ENCODE measurements around the gene MEMO1. TPM values are rescaled to one million over a fixed set of nuclear protein-coding genes. Genes with fewer than 3 reads are reported as not detected.

MEMO1 gene
- total RNA-seq, 1 experiment from 2014 or later, result 44.7 TPM

DNA sequence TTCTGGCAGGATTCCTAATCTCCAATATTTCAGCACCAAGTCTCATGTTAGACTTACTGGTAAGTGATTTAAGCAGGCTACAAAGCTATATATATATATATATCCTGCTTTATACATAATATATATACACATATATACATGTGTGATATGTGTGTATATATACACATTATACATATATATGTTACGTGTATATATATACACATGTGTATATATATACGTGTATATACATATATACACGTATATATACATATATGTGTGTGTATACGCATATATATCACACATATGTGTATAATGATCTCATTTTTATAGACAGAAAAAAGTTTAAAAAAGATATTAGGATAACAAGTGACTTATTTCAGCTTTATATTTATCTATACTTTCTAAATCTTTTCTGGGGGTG, 41.6 kb downstream of the MEMO1 start:
- ChIA-PET POLR2A (interaction anchor here (1.1 kb wide), 1 partner anchor 70 kb away, joined by 3 read pairs; the partner anchor contains the start of gene DPY30), CTCF (no interaction called here), RAD21 (ENCODE audit: low non-redundant PET in 1 of 2, low total read pairs in 2 of 2, uncharacterized antibody in 2 of 2, unreplicated experiment in 2 of 2) (no interaction called here)
- TF ChIP-seq EZH2phosphoT487 (IDR thresholded peaks at IDR 0.05; ENCODE audit: borderline replicate concordance) (no peak), SRF (IDR thresholded peaks at IDR 0.05; ENCODE audit: low read depth) (no peak), ELF1 (IDR thresholded peaks at IDR 0.05; ENCODE audit: borderline replicate concordance, low read depth) (no peak), ZFX (IDR thresholded peaks at IDR 0.05) (no peak), FOSL1 (IDR thresholded peaks at IDR 0.05; ENCODE audit: low read depth) (no peak), EGR1 (IDR thresholded peaks at IDR 0.05; ENCODE audit: low read depth) (no peak), SP1 (IDR thresholded peaks at IDR 0.05; ENCODE audit: low read depth) (no peak), POLR2AphosphoS5 (IDR thresholded peaks at IDR 0.05; ENCODE audit: low read depth, low read length) (no peak), POLR2A (IDR thresholded peaks at IDR 0.05; ENCODE audit: borderline replicate concordance, extremely low read depth, insufficient read depth, insufficient read length) (no peak), CEBPB (IDR thresholded peaks at IDR 0.05; ENCODE audit: low read depth) (no peak), SIN3A (IDR thresholded peaks at IDR 0.05; ENCODE audit: low read depth) (no peak), TCF7L2 (IDR thresholded peaks at IDR 0.05; ENCODE audit: borderline replicate concordance, extremely low read depth, insufficient read depth, insufficient read length) (no peak), EZH2 (IDR thresholded peaks at IDR 0.05) (no peak), RAD21 (IDR thresholded peaks at IDR 0.05; ENCODE audit: low read depth) (no peak), YY1 (IDR thresholded peaks at IDR 0.05; ENCODE audit: extremely low read depth, insufficient replicate concordance, low read depth, low read length) (no peak)
- TF ChIP-seq, protein P1, sequence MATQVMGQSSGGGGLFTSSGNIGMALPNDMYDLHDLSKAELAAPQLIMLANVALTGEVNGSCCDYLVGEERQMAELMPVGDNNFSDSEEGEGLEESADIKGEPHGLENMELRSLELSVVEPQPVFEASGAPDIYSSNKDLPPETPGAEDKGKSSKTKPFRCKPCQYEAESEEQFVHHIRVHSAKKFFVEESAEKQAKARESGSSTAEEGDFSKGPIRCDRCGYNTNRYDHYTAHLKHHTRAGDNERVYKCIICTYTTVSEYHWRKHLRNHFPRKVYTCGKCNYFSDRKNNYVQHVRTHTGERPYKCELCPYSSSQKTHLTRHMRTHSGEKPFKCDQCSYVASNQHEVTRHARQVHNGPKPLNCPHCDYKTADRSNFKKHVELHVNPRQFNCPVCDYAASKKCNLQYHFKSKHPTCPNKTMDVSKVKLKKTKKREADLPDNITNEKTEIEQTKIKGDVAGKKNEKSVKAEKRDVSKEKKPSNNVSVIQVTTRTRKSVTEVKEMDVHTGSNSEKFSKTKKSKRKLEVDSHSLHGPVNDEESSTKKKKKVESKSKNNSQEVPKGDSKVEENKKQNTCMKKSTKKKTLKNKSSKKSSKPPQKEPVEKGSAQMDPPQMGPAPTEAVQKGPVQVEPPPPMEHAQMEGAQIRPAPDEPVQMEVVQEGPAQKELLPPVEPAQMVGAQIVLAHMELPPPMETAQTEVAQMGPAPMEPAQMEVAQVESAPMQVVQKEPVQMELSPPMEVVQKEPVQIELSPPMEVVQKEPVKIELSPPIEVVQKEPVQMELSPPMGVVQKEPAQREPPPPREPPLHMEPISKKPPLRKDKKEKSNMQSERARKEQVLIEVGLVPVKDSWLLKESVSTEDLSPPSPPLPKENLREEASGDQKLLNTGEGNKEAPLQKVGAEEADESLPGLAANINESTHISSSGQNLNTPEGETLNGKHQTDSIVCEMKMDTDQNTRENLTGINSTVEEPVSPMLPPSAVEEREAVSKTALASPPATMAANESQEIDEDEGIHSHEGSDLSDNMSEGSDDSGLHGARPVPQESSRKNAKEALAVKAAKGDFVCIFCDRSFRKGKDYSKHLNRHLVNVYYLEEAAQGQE (IDR thresholded peaks at IDR 0.05; ENCODE audit: low read depth), result no peak
- TF ChIP-seq, protein P2, sequence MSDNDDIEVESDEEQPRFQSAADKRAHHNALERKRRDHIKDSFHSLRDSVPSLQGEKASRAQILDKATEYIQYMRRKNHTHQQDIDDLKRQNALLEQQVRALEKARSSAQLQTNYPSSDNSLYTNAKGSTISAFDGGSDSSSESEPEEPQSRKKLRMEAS (IDR thresholded peaks at IDR 0.05), result no peak
- TF ChIP-seq, protein P3, sequence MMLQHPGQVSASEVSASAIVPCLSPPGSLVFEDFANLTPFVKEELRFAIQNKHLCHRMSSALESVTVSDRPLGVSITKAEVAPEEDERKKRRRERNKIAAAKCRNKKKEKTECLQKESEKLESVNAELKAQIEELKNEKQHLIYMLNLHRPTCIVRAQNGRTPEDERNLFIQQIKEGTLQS (IDR thresholded peaks at IDR 0.05), result no peak
- TF ChIP-seq, protein P4, sequence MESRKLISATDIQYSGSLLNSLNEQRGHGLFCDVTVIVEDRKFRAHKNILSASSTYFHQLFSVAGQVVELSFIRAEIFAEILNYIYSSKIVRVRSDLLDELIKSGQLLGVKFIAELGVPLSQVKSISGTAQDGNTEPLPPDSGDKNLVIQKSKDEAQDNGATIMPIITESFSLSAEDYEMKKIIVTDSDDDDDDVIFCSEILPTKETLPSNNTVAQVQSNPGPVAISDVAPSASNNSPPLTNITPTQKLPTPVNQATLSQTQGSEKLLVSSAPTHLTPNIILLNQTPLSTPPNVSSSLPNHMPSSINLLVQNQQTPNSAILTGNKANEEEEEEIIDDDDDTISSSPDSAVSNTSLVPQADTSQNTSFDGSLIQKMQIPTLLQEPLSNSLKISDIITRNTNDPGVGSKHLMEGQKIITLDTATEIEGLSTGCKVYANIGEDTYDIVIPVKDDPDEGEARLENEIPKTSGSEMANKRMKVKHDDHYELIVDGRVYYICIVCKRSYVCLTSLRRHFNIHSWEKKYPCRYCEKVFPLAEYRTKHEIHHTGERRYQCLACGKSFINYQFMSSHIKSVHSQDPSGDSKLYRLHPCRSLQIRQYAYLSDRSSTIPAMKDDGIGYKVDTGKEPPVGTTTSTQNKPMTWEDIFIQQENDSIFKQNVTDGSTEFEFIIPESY (IDR thresholded peaks at IDR 0.05; ENCODE audit: extremely low read depth, insufficient replicate concordance, low read length), result no peak
- no peak overlapping the region for H2AFZ ChIP-seq (ENCODE audit: low read depth, low read length, poor library complexity, severe bottlenecking)
- no peak overlapping the region for H3K4me2 ChIP-seq (ENCODE audit: low read length)
- peaks cover 87% of the 10 kb centered on the region for H3K79me2 ChIP-seq (ENCODE audit: insufficient read depth, low read length)
- BruUV-seq (replicated peaks), result no TSS peak
- H3K9me3 ChIP-seq (ENCODE audit: control insufficient read depth in 1 of 2, insufficient read depth in 1 of 2, low read depth in 1 of 2, low read length in 2 of 2), result no peaks in the 10 kb centered on the region
- 0 out of 2 replicates have a peak, but pooled peaks cover 10% of the 10 kb centered on the region for H4K20me1 ChIP-seq (ENCODE audit: insufficient read depth)
- no peaks in the 10 kb centered on the region for H3K9me2 ChIP-seq (ENCODE audit: insufficient read depth)
- no peak overlapping the region for H3K9ac ChIP-seq (ENCODE audit: low read length)
- no peaks in the 10 kb centered on the region for H3K36me3 ChIP-seq (ENCODE audit: control insufficient read depth in 1 of 2, insufficient read depth in 2 of 2, low read length in 2 of 2)
- intact Hi-C loops (cut with micrococcal nuclease), result no loop called here
- no peak overlapping the region for H3K4me3 ChIP-seq (replicated peaks in 1 of 2; ENCODE audit: low read depth in 1 of 2, low read length in 2 of 2)
- H3K27ac ChIP-seq (ENCODE audit: low read depth, low read length), result no peak overlapping the region
- no peaks in the 10 kb centered on the region for H3K27me3 ChIP-seq (ENCODE audit: insufficient read depth, low read length)
- H3K4me1 ChIP-seq (ENCODE audit: control insufficient read depth in 1 of 2, insufficient read depth in 2 of 2, low read length in 2 of 2), result peaks cover 0 to 4% of the 10 kb centered on the region in 2 experiments; a peak in 1 of 4 replicates
- ATAC-seq (no peak), DNase-seq (ENCODE audit: low read depth, low spot score) (no peak)

All from HCT116 (cell line).